ENCODE data around the gene ELFN2.
"Not testable (repeated sequence)": the region's sequence is repeated elsewhere in the genome, so short reads cannot be mapped to it uniquely, and the experiment has no call there.

ELFN2 gene

GRCh38 chr22:37331034-37331428 lies 96.2 kb downstream of the ELFN2 start:
- no peak for DNase-seq

- peak; percentile 25 for DNase-seq
Observed at GRCh38 chr22:37330200-37331033, 96.9 kb downstream of the ELFN2 start.

DNA sequence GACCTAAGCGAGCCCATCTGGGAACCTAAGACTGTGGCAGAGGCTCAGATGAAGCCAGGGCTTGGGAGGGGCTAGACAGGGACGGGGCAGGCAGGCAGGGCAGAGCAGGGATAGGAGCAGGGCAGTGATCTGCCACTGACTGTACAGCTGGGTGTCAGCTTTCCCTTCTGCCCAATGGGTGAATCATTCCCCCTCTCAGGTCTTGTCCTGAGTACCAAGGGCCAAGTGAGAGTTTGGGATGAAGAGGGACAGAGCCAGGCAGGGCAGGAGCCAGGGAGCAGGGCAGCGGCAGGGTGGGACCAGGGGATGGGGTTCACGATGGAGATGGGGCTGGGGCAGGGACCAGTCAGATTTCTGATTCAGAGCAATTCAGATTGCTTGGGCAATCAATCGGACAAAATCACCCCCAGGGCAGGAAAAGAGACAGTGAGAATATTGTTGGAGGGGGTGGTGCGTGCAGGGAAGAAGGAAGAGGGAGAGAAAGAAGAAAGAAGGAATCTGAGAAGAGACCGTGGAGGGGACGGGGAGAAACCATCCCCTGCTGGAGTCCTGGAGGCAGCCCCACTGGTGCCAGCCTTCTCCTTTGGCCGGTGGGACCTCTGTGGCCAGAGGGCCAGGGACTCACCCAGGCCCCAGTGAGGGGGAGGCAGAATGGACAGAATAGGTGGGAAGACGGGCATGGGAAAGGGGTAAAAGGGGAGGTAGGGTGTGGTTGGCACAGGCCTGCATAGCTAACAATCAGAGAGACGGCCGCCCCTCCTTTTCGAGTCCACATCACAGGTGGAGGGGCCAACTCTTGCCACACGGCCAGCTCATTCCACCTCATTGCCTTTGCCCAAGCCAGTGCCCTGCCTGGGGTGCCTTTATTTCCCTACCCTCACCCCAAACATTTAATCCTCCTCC lies 97.8 kb downstream of the ELFN2 start:
- DNase-seq, result no peak

GRCh38 chr22:37328538-37329237 lies 98.6 kb downstream of the ELFN2 start:
- not testable (repeated sequence) for DNase-seq

- no peak for DNase-seq
Observed at GRCh38 chr22:37328017-37328416, 99.3 kb downstream of the ELFN2 start.

DNA sequence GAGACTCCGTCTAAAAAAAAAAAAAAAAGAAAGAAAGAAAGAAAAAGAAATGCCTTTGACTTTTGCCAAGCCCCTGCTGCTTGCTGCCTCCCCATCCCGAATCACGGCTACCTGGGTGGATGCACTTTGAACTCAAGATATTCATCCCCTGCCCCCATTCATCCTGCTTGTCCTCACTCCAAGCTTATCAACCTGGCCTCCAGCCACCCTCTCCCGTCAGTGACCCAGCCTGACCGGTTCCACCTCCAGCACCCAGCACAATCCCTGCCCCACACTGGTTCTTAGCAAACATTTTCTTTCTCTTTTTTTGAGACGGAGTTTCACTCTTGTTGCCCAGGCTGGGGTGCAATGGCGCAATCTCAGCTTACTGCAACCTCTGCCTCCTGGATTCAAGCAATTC lies 100.6 kb downstream of the ELFN2 start:
- no peak for DNase-seq

- no peak for DNase-seq
Observed at GRCh38 chr22:37325039-37325395, 102.3 kb downstream of the ELFN2 start.

GRCh38 chr22:37324340-37325038 lies 102.8 kb downstream of the ELFN2 start:
- no peak for DNase-seq

GRCh38 chr22:37320726-37321677 lies 106.3 kb downstream of the ELFN2 start:
- no peak for DNase-seq

DNA sequence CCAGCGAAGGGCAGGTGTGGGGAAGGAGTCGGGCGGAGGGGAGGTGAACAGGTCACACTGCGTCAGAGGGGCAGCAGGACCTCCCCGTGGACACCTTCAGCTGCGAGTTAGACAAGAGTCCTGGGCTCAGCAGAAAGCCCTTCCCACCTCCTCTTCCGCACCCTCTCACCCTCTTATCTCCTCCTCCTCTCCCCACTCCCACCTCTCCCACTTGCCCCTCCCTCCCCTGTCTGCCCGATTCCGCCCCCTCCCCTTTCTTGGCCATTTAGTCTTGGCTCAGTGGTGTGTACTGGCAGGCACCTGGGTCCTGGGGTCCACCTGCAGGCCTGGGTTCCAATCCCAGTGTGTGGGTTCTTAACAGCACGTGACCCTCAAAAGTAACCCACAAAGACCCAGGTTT lies 107.8 kb downstream of the ELFN2 start:
- DNase-seq, result no peak

- no peak for DNase-seq
Observed at GRCh38 chr22:37318364-37319109, 108.7 kb downstream of the ELFN2 start.
